Left ventricle myocardium superior (tissue), 1 donor: ENCODE data around the gene HEXIM1. TPM values are rescaled to one million over a fixed set of nuclear protein-coding genes. Genes with fewer than 3 reads are reported as not detected.

Experiments
- ATAC-seq: fragments of 200-7000 bp; cut with Tn5 transposase; one replicate; pipeline ENCODE4 v1.9.1; 2020; ENCODE audit warnings: mild to moderate bottlenecking, moderate library complexity
- DNase-seq: peaks from one replicate; pipeline ENCODE4 v3.0.0-alpha.2; 2020
- intact Hi-C: fragments of 100-400 bp; cut with micrococcal nuclease; formaldehyde crosslinking; loops from one replicate; pipeline ENCODE4 v1.11.0; 2022
- long read RNA-seq: library from polyadenylated mRNA; unstranded; transcript quantifications from one replicate; pipeline ENCODE4 v2.0.0, GENCODE V29; 2021
- total RNA-seq: library from RNA; stranded (reverse); fragmentation: NEBNext Ultra II Directional; extraction: Animal tissue kit (Norgen Biotek cat#: 25700); gene quantifications from one replicate; pipeline ENCODE4 v1.2.1, GENCODE V29; 2021
- donor health status: DM: no; HTN: yes; CAD: no; lungs with severe emphysema.

HEXIM1 gene, protein sequence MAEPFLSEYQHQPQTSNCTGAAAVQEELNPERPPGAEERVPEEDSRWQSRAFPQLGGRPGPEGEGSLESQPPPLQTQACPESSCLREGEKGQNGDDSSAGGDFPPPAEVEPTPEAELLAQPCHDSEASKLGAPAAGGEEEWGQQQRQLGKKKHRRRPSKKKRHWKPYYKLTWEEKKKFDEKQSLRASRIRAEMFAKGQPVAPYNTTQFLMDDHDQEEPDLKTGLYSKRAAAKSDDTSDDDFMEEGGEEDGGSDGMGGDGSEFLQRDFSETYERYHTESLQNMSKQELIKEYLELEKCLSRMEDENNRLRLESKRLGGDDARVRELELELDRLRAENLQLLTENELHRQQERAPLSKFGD
- total RNA-seq, result 35.1 TPM
- long read RNA-seq, transcript HEXIM1-201 (1 exons, 3,600 nt), result major isoform, 42 of 43 reads
- long read RNA-seq, partial matches to known transcripts, result 0 of 43 reads
- long read RNA-seq, other reads (novel, unspliced or antisense), result 1 of 43 reads

DNA sequence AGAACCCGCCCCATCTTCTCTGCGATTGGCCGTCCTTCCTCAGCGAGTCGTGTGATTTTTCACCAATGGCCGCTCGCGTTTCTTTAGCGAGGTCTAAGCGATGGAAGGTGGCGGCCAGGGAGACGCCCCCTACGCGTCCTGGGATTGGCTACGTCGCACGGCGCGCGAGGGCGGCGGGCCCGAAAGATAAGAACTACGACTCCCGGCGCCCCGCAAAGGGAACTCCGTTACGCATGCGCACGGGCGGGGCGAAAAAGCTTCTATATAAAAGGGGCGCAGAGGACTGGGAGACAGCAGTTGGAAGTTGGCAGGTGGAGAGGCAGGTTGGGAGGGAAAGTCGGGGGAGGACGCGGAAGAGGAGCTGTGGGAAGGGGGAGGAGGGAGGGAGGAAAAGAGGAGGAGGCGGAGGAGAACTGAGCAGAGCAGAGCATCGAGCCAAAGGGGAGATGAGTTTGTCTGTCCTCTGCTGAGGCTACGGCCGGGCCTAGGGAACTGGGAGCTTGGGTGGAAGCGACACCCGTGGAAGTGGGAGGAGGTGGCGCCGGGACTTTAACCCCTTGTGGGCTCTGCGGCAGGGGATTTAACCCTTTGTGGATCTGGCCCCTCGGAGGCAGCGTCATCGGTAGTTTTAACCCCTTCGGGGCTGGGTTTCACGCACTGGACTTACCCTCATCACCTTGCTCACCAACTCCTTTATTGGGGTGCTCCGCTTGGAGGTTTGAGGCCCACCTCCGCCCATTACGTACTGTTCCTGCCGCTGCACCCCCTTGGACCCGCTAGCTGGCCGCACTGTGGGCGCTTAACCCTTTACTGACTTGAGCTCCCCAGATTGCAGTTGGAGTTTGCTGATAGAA lies at the start of gene HEXIM1:
TSS of gene HEXIM1 (plus strand) at position 293 of the 854 bp plus-strand sequence. CDS start 716 bp downstream, outside the sequence.
- intact Hi-C loops, result no loop called here
- DNase-seq (peak; percentile 100), ATAC-seq (peak; percentile 77)

DNA sequence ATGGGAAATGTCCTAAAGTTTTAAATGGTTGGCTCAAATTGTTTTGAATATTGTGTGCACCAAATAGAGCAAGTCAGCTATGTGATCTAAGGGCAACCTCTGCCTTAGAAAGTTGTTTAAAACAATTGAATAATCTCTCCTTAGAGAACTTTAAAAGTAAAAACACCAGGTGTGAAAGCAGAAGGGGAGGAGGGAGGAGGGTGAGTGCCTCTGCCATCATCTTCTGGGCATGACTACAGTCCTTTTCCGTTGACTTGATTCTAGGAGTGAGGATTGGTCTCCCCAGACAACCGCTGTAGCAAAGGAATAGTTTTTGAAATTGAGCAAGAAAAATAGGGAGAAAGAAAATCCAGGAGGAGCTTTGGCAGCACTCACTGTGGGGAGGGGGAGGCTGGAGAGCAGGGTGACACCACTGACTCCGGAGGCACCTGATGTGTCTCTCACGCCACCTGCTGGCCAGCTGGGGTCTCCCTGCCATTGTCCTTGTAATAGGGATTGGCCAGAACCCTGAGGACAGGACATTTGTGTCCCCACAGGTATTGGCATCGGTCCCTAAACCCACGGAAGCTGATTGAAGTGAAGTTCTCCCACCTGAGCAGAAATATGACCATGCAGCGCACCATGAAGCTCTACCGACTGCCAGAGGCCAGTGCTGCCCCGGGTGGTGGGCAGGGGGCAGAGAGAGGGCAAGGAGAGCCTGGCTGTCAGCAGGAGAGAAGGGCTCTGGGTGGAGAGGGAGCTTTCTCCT lies 49.2 kb upstream of the HEXIM1 start:
- DNase-seq (peak; percentile 92), ATAC-seq (peak; percentile 75)
- intact Hi-C loops, result loop anchor here (10.0 kb wide), 1 partner anchor 184 kb away; the partner anchor contains the start of gene GFAP

DNA sequence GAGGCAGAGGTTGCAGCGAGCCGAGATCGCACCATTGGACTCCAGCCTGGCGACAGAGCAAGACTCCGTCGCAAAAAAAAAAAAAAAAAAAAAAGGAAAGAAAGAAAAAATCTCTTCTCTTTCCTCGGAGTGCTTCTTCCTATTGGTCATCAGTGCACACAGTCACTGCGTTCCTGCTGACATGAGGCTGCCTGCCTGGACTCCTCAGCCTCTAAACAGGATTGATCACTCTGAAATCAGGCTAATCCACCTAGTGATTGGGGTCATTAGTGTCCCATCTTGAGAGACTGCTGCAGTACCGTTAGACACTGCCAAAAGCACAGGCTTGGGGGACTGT lies 46.8 kb upstream of the HEXIM1 start:
- DNase-seq, result peak; percentile 13
- intact Hi-C loops, result no loop called here
- ATAC-seq, result no peak

DNA sequence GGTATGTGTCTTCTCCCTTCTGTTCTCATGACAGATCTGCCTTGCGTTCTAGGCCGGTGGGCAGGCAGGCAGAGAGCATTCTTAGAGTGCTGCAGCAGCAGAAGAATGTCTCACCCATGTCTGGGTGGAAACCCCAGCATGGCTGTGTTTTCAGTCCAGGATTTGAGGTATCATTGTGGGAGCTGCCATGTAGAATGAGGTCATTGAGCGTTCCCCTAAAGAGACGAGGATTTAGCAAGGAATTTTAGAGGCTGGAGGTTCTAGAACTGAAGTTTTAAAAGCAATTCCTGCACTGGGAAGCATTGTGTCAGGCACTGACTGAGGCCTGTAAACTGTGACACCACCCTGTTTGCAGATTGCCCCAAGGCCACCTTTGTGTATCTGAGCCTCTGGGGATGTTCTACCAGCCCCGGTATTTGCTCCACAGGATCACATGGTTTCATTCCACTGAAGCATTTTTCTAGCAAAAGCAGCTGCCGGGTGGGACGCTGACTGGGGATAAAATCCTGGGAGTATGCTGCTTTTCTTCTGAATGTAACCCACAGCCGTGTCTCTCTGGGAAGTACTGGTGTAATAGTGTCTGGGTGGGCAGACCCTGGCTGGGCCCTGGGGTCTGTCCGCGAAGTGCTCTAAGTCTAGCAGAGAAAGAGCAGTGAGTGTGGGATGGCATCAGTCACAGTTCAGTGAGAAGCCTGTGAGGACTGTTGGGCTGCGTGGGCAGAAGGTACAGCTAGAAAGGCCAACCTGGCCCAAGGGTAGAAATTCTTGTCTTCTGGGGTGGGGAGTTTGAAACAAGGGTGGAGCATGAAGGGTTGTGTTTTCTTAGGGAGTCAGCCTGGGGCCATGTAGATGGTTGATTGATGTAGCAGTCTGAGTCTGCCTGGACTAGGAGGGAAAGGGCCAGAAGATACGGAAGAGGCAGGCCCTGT lies 46.1 kb upstream of the HEXIM1 start:
- no peak for DNase-seq
- intact Hi-C loops, result no loop called here
- ATAC-seq, result peak; percentile 1

DNA sequence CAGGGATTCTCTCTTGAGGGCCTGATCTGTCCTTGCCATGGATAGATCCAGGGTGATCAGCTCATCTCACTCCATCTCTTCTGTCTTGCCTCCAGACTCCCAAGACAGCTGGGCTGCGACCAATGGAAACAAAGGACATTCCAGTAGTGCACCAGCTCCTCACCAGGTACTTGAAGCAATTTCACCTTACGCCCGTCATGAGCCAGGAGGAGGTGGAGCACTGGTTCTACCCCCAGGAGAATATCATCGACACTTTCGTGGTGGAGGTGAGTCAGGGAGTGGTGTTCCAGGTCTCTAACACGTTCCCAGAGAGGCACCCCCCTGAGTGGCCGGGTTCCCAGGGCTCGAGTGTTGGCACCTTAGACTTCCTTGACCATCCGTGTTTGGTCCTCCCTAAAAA lies 45.4 kb upstream of the HEXIM1 start:
- DNase-seq, result no peak
- intact Hi-C loops, result no loop called here
- ATAC-seq, result no peak

DNA sequence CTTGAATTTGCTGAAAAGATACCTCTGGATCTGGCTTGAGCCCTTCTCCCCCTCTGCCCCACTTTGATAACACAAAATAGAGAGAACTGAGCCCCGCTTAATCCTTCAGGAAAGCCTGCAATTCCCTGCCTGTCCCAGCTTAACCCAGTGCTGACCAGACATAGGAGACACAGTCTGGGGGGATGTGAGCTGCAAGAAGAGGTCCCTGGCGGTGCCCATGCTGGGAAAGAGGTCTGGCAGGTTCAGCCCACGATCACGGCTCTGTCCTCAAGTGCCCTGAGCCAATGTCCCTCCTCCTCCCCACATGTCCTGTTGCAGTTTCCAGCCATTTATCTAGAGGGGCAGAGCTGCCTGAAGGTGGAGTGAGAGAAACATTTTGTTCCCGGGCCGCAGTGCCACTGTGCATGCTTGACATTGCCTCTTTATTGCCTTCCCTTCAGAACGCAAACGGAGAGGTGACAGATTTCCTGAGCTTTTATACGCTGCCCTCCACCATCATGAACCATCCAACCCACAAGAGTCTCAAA lies 44.9 kb upstream of the HEXIM1 start:
- DNase-seq (peak; percentile 67), ATAC-seq (peak; percentile 80)
- intact Hi-C loops, result no loop called here

DNA sequence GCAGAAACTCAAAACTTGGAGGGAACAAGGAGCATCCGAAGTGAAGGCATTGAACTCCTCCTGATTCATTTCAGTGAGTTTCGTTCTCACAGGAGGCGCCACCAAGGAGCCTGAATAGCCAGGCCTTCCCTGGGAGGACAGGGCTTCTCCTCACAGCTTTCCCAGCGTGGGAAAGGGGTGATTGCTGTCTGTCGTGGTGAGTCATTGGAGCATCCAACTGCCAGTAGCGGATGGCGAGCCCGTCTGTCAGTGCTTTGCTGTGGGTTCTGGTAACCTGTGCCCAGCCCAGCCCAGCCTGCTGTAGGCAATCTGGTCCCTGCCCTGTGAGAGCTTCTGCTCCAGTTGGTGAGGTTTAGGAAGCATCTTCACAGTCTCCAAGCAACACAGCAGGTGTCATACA lies 44.2 kb upstream of the HEXIM1 start:
- no peak for DNase-seq
- intact Hi-C loops, result no loop called here
- ATAC-seq, result no peak

DNA sequence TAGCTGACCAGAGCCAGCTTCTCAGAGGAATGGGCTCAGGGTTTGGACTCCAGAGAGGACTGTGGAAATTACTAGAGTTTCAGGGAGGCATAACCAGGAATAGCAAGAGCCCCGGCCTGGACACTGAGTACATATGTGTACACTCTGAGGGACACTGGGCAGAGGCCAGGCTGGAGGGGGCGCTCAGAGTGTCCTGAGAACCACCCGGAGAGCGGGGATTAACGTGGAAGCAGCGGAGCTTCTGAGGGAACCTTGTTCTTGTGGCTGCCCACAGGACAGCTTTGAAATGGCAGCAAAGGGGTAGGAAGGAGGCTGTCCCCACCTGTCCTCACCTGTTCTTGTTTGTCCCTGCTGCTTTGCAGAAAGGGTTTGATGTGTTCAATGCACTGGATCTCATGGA lies 43.8 kb upstream of the HEXIM1 start:
- ATAC-seq (no peak), DNase-seq (no peak)
- intact Hi-C loops, result no loop called here

DNA sequence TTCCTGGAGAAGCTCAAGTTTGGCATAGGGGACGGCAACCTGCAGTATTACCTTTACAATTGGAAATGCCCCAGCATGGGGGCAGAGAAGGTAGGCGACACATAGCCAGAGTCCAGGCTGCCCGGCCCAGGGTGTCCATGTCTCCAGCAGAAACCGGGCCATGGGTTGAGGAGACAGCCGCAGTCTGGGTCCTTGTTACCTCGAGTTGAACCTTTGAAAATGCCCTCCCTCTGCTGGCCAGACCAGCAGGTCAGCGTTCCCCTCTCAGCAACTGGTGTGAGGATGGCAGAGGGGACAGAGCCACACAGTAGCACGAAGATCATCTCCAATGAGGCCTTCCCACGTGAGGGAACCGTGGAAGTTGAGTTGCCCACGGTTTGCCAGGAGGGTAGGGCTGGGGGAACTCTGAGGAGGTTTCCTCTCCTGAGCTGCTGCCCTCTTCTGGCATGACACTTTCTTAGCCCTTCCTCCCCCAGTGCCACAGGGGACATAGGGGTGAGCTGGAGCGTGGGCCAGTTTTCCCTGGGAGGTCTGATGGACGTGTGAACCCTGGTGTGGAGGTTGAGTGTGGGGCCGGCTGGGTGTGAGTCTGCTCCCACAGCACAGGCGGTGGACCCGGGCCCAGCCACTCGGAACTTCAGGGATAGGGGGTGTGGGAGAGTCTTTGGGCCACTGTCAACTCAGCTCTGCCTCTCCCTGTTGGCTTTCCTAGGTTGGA lies 43.2 kb upstream of the HEXIM1 start:
- DNase-seq, result no peak
- intact Hi-C loops, result no loop called here
- no peak for ATAC-seq

DNA sequence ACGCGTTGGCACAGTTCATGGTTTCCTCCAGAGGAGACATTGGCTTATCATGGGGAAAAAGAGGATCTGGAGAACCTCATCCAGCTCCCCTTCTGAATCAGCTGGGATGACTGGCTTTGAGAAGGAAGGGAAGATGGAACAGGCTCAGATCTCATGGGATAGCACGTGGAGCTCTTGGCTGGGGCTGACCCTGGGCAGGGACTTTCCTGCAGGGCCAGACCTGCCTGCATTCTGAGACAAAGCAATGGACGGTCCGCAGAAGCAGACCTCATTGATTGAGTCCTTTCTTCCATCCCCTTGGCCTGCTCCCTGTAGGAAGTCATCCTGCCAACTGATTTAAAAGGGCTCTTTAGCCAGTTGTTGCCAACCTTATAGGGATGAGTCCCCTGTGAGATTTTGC lies 42.2 kb upstream of the HEXIM1 start:
- intact Hi-C loops, result no loop called here
- DNase-seq (no peak), ATAC-seq (no peak)

DNA sequence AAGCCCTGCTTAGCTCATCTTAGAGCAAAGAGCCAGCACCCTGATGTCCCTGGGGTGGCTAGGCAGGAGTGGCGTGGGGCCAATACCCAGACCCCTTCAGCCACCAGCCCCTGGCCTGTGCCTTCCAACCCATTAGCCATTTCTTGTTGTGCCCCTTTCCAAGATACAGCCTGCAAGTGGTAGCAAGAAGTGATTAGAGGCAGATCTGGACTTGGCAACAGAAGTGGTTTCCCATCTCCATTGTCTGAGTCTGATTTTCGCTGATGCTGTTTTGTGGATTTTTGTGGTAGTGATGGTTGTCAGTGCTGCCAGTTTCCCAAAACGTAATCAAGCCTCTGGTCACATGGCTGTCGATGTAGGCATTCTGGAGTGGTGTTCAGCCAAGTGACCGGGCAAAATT lies 41.7 kb upstream of the HEXIM1 start:
- no peak for DNase-seq
- intact Hi-C loops, result no loop called here
- ATAC-seq, result no peak

DNA sequence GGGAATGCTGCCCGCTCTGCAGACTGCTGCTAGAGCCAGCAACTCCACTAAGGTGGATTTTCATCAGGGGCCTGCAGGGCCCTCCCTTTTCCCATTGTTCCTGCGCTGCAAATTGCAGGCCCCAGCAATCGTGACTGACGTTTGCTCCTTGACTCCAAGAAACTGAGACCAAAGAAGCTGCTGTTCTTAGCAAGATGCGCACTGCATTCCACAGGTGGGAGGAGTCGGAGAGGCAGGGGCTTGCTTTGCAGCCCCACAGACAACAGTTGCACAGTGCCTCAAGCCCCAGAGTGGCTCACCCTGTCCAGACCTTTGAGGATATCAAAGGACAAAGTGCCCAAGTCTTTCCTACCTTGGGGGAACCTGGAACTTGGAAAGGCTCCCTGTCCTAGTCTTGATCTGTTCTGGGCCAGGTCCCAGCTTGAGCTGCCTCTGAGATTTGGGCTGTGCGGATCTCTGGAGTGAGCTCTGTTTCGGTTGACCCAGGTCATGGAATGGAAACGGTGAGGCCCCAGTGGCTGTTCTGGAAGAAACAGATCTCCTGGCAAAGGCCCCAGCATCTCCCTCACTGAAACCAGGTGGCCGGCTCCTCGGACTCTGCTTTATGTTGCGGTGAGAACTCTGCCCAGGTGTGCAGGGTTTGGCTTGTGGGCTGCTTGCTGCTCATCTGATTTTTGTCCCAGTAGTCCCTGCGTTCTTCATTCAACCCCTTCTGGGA lies 40.8 kb upstream of the HEXIM1 start:
- intact Hi-C loops, result no loop called here
- DNase-seq (no peak), ATAC-seq (no peak)

DNA sequence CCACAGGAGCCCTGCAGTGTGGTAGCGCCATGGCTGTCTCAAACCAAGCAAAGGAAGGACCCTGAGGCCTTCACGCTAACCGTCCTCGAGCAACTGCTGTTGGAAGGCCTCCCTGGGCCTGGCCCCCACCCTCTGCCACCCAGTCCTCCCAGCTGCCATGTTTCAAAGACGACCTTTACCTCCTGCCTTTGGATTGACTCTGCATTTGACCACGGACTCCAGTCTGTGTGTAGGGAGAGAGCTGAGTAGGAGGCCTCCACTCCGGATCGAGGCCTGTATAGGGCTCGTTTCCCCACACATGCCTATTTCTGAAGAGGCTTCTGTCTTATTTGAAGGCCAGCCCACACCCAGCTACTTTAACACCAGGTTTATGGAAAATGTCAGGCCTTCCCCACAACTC lies 40.2 kb upstream of the HEXIM1 start:
- intact Hi-C loops, result no loop called here
- ATAC-seq, result no peak
- DNase-seq, result no peak

DNA sequence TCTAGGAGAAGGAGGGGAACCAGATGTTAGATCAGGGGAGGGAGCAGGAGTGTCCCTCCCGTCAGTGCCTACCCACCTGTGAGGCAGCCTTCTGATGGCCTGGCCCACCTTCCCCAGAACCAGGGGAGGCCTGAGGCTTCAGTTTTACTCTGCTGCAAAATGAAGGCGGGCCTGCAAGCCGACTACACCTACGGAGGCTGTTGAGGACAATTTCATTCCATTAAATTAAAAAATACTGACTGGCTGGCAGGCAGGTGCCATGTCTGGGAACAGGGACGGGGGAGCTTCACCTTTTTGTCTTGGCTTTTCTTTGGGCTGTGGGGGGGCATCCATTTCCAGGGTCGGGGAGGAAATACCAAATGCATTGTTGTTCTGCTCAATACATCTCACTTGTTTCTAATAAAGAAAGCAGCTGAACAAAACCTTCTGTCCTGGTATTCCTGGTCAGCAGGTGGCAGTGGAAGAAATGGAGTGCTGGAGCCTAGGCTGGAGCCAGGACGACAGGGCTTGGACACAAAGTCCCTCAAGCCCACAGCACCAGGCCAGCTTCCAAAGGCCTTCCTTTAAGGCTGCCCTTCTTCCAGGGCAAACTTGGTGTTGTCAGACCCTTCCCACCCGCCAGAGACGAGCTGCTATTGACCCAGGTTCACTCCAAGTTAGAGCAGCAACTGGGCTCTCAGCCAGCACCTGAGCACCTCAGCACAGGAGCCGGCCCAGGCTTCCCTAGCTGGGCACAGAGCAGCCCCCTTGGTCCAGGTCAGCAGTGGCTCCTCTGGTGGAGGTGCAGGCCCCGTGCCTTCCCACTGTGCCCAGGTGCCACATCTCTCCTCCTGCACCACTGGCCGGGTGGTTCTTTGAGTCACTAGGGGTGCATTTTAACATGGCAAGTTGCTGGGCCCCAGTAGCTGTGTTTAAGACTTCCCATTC lies 39.4 kb upstream of the HEXIM1 start:
- peak; percentile 2 for ATAC-seq
- intact Hi-C loops, result no loop called here
- DNase-seq, result peak; percentile 66

DNA sequence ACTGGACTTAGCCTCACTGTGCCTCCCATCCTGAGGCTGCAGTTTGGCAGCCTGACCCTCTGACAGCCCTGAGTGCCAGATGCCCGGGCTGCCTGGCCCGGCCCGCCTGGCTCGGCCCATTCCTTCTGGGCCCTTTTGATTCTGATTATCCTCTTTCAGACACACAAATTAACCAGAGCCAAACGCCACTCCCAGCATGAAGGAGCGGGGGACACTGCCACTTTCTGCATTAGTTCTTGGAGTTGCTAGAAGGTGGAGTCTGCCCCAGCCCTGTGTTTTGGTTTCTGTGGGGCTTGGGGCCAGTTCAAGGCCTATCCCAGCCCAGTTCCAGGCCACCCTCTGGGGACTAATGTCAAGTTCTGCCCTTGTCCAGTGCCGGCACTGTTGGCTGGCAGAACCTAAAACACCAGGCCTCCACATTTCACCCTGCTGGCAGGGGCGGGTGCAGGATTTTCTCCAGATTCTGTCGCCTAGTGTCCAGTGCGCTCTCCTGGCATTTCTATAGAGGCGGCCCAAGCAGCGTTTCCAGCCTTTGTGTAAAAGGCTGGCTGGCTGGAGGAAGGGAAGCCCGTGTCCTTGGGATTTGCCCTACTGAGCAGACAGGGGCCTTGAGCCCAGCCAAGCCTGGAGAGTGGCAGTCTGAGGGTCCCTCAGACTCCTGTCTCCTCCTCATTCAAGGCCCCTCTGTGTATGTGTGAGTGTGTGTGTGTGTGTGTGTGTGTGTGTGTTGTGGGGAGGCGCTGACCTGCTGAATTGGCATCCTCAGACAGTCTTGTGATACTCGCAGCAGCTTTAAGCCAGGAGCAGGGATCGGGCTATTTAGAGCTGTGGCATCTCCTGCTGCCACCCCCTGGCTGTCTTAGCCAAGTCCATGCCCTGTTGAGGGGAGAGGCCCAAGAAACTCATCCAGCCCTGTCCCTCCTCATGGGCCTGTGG lies 37.3 kb upstream of the HEXIM1 start:
- intact Hi-C loops, result no loop called here
- peak; percentile 73 for DNase-seq
- peak; percentile 85 for ATAC-seq
